GM12873 (cell line): Measurements from ENCODE around the gene STRA6.

Source experiments
- CTCF ChIP-seq: IDR thresholded peaks from 2 replicates; pipeline ENCODE4 v1.5.1; 2012; ENCODE audit warnings: low read depth, mild to moderate bottlenecking, moderate library complexity, low read length, control low read depth; ENCODE audit not compliant: insufficient read depth; ENCODE audit errors: missing control alignments

Gene STRA6

GRCh38 chr15:74134387-74135027 is 68.1 kb downstream of the STRA6 start:
- peak; percentile 51 for TF ChIP-seq CTCF

GRCh38 chr15:74133694-74134386 is 68.7 kb downstream of the STRA6 start:
- TF ChIP-seq CTCF: no peak

GRCh38 chr15:74132681-74133651 is 69.6 kb downstream of the STRA6 start:
- peak; percentile 40 for TF ChIP-seq CTCF

GRCh38 chr15:74131628-74132413 is 70.8 kb downstream of the STRA6 start:
- TF ChIP-seq CTCF: no peak

GRCh38 chr15:74130849-74131627 is 71.5 kb downstream of the STRA6 start:
- no peak for TF ChIP-seq CTCF

- no peak for TF ChIP-seq CTCF
These were observed 72.3 kb downstream of the STRA6 start, which contains the start of gene ISLR2 for GRCh38 chr15:74130155-74130848. ISLR2 (plus strand) TSS chr15:74130586; CDS start chr15:74132755, 2,169 bp downstream.
